KMS-11 (cell line): ENCODE data around the gene MKRN1.
"Not testable (repeated sequence)": the region's sequence is repeated elsewhere in the genome, so short reads cannot be mapped to it uniquely, and the experiment has no call there.

Source experiments
- H2AFZ ChIP-seq: fragments of 200-600 bp; sonication (generic); 2 replicates; pipeline ENCODE4 v1.6.1; 2016; ENCODE audit warnings: antibody characterized with exemption, mixed run types, low read depth
- H3K27ac ChIP-seq: fragments of 200-600 bp; sonication (generic); 2 replicates; pipeline ENCODE4 v1.6.1; 2016; ENCODE audit warnings: mild to moderate bottlenecking, mixed run types
- H3K27me3 ChIP-seq: fragments of 200-600 bp; sonication (generic); 2 replicates; pipeline ENCODE4 v1.6.1; 2017; ENCODE audit warnings: mild to moderate bottlenecking, low read depth, mixed run types, moderate library complexity; ENCODE audit not compliant: insufficient read depth
- H3K36me3 ChIP-seq: fragments of 200-600 bp; sonication (generic); 2 replicates; pipeline ENCODE4 v1.6.1; 2017; ENCODE audit warnings: mild to moderate bottlenecking, mixed run types; ENCODE audit not compliant: insufficient read depth
- H3K4me1 ChIP-seq: fragments of 200-600 bp; sonication (generic); 2 replicates; pipeline ENCODE4 v1.6.1; 2016; ENCODE audit warnings: mild to moderate bottlenecking, low read depth, mixed run types; ENCODE audit not compliant: poor library complexity, severe bottlenecking
- H3K4me2 ChIP-seq: fragments of 200-600 bp; sonication (generic); 2 replicates; pipeline ENCODE4 v1.7.0; 2016; ENCODE audit warnings: mild to moderate bottlenecking, mixed run types
- H3K4me3 ChIP-seq: fragments of 200-600 bp; sonication (generic); IDR thresholded peaks from 2 replicates; pipeline ENCODE4 v1.6.1; 2017; ENCODE audit warnings: low read depth, low read length, mixed read lengths; ENCODE audit not compliant: insufficient read depth
- H3K79me2 ChIP-seq: fragments of 200-600 bp; sonication (generic); 2 replicates; pipeline ENCODE4 v1.6.1; 2016; ENCODE audit warnings: low read depth, mixed run types; ENCODE audit not compliant: insufficient read depth
- H3K9ac ChIP-seq: fragments of 200-600 bp; sonication (generic); 2 replicates; pipeline ENCODE4 v1.6.1; 2016; ENCODE audit warnings: mild to moderate bottlenecking, mixed run types
- H4K20me1 ChIP-seq: fragments of 200-600 bp; sonication (generic); 2 replicates; pipeline ENCODE4 v1.6.1; 2016; ENCODE audit warnings: mild to moderate bottlenecking, mixed run types; ENCODE audit not compliant: insufficient read depth
- TF ChIP-seq, protein P1 (sequence below): fragments of 200-600 bp; sonication (generic); conservative IDR thresholded peaks from 2 replicates; pipeline ENCODE4 v1.6.1; 2017; ENCODE audit warnings: low read depth, mild to moderate bottlenecking, antibody characterized with exemption, low read length, moderate library complexity, mixed read lengths

MKRN1 gene

DNA sequence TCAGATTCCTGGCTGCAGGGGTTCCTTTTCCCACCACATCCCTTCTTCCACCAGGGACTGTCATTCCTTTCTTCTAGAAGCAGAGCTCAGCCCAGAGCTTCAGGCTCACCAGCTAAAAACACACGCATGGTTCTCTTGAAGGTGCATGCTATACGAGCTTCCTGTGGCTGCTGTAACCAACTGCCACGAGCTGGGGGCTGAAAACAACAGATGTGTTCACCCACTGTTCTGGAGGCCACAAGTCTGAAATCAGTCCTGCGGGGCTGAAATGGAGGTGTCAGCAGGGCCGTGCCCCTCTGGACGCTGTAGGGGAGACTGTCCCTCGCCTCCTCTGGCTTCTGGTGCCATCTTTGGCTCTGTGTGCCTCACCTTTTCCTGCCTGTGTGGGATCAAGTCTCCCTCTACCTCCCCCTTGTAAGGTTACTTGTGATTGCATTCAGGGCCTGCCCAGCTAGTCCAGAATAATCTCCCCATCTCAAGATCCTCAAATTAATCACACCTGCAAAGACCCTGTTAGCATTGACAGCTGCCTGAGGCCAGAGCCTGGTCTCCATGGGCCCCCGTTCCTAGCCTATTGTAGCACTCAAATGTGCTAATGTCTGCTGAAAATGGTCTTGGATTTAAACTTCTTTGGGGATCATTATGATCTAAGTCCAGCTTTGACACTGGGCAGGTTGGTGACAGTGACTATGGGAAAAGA is 61.7 kb downstream of the MKRN1 start:
- Histone ChIP-seq H3K36me3 (no peaks in the 10 kb centered on the region), H3K27ac (no peak overlapping the region), H3K4me3 (no peak overlapping the region), H2AFZ (no peak overlapping the region), H3K9ac (no peak overlapping the region), H3K4me2 (no peak overlapping the region), H3K4me1 (no peaks in the 10 kb centered on the region), H3K79me2 (no peaks in the 10 kb centered on the region), H3K27me3 (no peaks in the 10 kb centered on the region), H4K20me1 (no peaks in the 10 kb centered on the region)
- TF ChIP-seq, protein P1, sequence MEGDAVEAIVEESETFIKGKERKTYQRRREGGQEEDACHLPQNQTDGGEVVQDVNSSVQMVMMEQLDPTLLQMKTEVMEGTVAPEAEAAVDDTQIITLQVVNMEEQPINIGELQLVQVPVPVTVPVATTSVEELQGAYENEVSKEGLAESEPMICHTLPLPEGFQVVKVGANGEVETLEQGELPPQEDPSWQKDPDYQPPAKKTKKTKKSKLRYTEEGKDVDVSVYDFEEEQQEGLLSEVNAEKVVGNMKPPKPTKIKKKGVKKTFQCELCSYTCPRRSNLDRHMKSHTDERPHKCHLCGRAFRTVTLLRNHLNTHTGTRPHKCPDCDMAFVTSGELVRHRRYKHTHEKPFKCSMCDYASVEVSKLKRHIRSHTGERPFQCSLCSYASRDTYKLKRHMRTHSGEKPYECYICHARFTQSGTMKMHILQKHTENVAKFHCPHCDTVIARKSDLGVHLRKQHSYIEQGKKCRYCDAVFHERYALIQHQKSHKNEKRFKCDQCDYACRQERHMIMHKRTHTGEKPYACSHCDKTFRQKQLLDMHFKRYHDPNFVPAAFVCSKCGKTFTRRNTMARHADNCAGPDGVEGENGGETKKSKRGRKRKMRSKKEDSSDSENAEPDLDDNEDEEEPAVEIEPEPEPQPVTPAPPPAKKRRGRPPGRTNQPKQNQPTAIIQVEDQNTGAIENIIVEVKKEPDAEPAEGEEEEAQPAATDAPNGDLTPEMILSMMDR, result no peak

DNA sequence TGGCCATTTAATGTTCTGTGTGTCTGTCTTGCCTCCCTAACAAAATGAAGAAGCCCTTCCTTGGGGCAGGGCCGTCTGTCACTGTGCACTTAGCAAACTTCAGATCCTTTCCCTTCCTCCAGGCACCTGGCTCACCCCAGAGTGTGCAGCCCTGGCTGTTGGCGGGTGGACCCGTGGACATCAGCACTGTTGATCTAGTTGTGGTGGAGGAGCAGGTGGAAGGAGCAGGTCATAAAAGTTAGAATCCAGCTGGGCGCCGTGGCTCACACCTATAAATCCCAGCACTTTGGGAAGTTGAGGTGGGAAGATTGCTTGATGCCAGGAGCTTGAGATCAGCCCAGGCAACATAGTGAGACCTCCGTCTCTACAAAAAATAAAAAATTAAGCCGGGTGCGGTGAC is 62.7 kb downstream of the MKRN1 start:
- Histone ChIP-seq H3K9ac (no peak overlapping the region), H3K27ac (no peak overlapping the region), H3K36me3 (no peaks in the 10 kb centered on the region), H4K20me1 (no peaks in the 10 kb centered on the region), H3K4me3 (no peak overlapping the region), H3K4me1 (no peaks in the 10 kb centered on the region), H2AFZ (no peak overlapping the region), H3K4me2 (no peak overlapping the region), H3K27me3 (no peaks in the 10 kb centered on the region), H3K79me2 (no peaks in the 10 kb centered on the region)
- TF ChIP-seq, protein P1, result no peak

DNA sequence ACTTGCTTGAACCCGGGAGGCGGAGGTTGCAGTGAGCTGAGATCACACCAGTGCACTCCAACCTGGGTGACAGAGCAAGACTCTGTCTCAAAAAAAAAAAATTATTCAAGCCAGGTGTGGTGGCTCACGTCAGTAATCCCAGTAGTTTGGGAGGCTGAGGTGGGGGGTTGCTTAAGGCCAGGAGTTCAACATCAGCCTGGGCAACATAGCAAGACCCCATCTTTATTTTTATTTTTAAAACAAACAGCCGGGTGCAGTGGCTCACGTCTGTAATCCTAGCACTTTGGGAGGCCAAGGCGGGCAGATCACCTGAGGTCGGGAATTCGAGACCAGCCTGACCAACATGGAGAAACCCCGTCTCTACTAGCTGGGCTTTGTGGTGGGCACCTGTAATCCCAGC is 63.5 kb downstream of the MKRN1 start:
- not testable (repeated sequence) for H3K9ac ChIP-seq, H4K20me1 ChIP-seq, H3K27me3 ChIP-seq, H3K4me1 ChIP-seq, H2AFZ ChIP-seq, H3K36me3 ChIP-seq, H3K4me2 ChIP-seq, H3K79me2 ChIP-seq, H3K27ac ChIP-seq, H3K4me3 ChIP-seq

DNA sequence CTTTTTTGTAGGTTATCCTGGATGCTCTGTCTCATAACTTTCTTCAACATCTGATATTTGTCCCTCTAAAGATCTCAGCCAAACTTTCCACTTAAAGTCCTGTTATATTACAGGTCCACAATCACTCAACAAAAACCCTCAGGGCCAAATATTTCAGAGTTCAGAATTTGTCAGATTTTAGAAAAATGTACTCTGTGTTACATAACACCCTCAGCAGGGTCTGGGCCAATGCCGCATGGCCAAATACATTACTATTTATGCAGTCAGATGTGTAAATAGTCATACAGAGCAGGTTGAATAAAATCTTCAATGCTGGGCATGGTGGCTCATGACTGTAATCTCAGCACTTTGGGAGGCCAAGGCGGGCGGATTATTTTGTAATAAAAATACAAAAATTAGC is 63.9 kb downstream of the MKRN1 start:
- H3K4me3 ChIP-seq, result no peak overlapping the region
- H3K9ac ChIP-seq, result no peak overlapping the region
- no peaks in the 10 kb centered on the region for H3K36me3 ChIP-seq
- H4K20me1 ChIP-seq, result no peaks in the 10 kb centered on the region
- H3K4me1 ChIP-seq, result no peaks in the 10 kb centered on the region
- H3K27ac ChIP-seq, result no peak overlapping the region
- no peak overlapping the region for H2AFZ ChIP-seq
- TF ChIP-seq, protein P1, result no peak
- H3K4me2 ChIP-seq, result no peak overlapping the region
- H3K79me2 ChIP-seq, result no peaks in the 10 kb centered on the region
- H3K27me3 ChIP-seq, result no peaks in the 10 kb centered on the region

DNA sequence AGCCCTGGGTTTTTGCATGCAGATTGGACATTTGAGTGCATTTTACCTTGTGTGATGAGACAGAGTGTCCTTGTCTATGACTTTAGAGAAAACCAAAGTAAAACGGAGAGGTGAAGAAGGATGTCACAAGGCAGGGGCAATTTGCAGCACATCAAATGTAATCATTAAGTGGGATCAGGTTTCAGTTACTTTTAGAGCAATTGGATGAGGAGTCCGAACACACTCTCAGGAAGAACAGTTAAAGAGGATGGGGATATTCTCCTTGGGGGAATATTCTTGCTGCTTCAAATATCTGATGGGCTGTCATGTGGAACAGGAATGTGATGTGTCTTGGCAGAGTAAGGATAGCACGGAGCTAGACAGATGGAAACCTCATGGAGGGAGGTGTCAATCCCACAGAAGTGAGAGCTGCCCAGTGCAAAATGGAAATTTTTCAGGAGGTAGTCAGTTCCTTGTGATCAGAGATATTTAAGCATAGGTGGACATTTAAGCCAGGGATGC is 74.7 kb downstream of the MKRN1 start:
- Histone ChIP-seq H4K20me1 (no peaks in the 10 kb centered on the region), H3K4me2 (no peak overlapping the region), H3K36me3 (no peaks in the 10 kb centered on the region), H3K4me1 (no peaks in the 10 kb centered on the region), H3K79me2 (no peaks in the 10 kb centered on the region), H3K9ac (no peak overlapping the region), H2AFZ (no peak overlapping the region), H3K27ac (no peak overlapping the region), H3K4me3 (no peak overlapping the region), H3K27me3 (no peaks in the 10 kb centered on the region)
- TF ChIP-seq, protein P1, result no peak
